H1 (cell line): ENCODE data around the gene TBX18. TPM values are rescaled to one million over a fixed set of nuclear protein-coding genes. Genes with fewer than 3 reads are reported as not detected.

Source experiments
- BCL11A ChIP-seq, 2 experiments: IDR thresholded peaks; one replicate each; pipeline ENCODE4 v1.6.1; 2011; ENCODE audit warnings: low read depth in 2 of 2, low read length in 2 of 2, mild to moderate bottlenecking in 2 of 2
- CHD7 ChIP-seq: fragments of 300-600 bp; sonication (generic); IDR thresholded peaks from 2 replicates; pipeline ENCODE4 v1.7.1; 2012; ENCODE audit warnings: low read length, moderate library complexity, mild to moderate bottlenecking, inconsistent platforms; ENCODE audit not compliant: insufficient replicate concordance
- KDM4A ChIP-seq: IDR thresholded peaks from one replicate; pipeline ENCODE4 v1.7.1; 2012; ENCODE audit warnings: low read depth, mild to moderate bottlenecking, moderate library complexity, low read length, inconsistent platforms; ENCODE audit not compliant: severe bottlenecking
- SAP30 ChIP-seq: fragments of 300-600 bp; sonication (generic); IDR thresholded peaks from 2 replicates; pipeline ENCODE4 v1.7.1; 2012; ENCODE audit warnings: low read length, moderate library complexity, mild to moderate bottlenecking, inconsistent platforms; ENCODE audit not compliant: insufficient read depth, insufficient replicate concordance
- SP2 ChIP-seq: IDR thresholded peaks from 2 replicates; pipeline ENCODE4 v1.6.1; 2012; ENCODE audit warnings: mild to moderate bottlenecking, low read length, inconsistent platforms
- polyA plus RNA-seq, 7 experiments: library from polyadenylated mRNA; depleted of rRNA in 3 of 7; stranded (reverse) in 5 of 7; unstranded in 2 of 7; fragments of >200 nt in 5 of 7; fragments of 200-250 nt in 2 of 7; gene quantifications; 1 replicate in 5 of 7; 2 replicates in 1 of 7; 4 replicates in 1 of 7; pipeline versions ENCODE4 v1.2.1 to v1.2.3, GENCODE V29; 2011 to 2013; ENCODE audit warnings: missing spikeins in 2 of 7, mixed read lengths in 2 of 7
- total RNA-seq: library from RNA; stranded (reverse); fragmentation: NEBNext Ultra II Directional; extraction: Animal tissue kit (Norgen Biotek cat#: 25700); gene quantifications from 2 replicates; pipeline ENCODE4 v1.2.1, GENCODE V29; 2021

TBX18 gene
- total and polyA plus RNA-seq, 2 of the 8 experiments (the other 6 are each of a cell fraction or from before 2014, with no cell fraction given) = 0.02 TPM; not detected in 1

GRCh38 chr6:84763886-84764331 is 489 bp downstream of the TBX18 start (continued):
- TF ChIP-seq SAP30 (no peak), CHD7 (no peak), BCL11A (IDR thresholded peaks at IDR 0.05; ENCODE audit: low read depth in 2 of 2, low read length in 2 of 2) (no peak), SP2 (no peak), KDM4A (peak; percentile 62)
